NCI-H2196 treated with DMSO at 0.1 percent for 48 hours (cell line): ENCODE measurements around the gene PCBP3.

Experiments
- DNase-seq: peaks from one replicate; lab custom pipeline; 2025; ENCODE audit not compliant: unreplicated experiment; lab: John Stamatoyannopoulos, UW

Gene PCBP3

GRCh38 chr21:45856442-45856841 is 212.9 kb downstream of the PCBP3 start:
- DNase-seq = no peak

- no peak for DNase-seq
These were observed 213.4 kb downstream of the PCBP3 start for GRCh38 chr21:45856906-45857305.

DNA sequence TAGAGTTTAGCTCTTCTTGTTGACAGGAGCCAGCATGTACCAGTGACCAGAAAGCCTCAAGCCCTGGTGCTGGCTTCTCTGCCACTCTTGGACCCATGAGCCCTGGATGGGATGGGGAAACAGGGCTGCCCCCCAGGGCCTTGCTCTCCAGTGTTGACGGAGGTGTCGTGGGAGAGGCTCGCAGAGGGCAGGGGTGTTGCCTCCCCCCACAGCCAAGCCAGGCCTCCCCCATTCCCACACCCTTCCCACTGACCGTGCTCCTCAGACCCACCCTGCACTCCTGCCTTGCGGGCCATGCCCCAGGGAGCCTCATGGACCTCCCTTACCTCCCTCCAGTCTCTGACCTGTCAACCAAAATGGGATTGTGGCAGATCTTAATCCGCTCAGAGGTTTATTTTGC is 214.2 kb downstream of the PCBP3 start:
- no peak for DNase-seq

- DNase-seq = no peak
These were observed 214.7 kb downstream of the PCBP3 start for GRCh38 chr21:45858180-45858579.

DNA sequence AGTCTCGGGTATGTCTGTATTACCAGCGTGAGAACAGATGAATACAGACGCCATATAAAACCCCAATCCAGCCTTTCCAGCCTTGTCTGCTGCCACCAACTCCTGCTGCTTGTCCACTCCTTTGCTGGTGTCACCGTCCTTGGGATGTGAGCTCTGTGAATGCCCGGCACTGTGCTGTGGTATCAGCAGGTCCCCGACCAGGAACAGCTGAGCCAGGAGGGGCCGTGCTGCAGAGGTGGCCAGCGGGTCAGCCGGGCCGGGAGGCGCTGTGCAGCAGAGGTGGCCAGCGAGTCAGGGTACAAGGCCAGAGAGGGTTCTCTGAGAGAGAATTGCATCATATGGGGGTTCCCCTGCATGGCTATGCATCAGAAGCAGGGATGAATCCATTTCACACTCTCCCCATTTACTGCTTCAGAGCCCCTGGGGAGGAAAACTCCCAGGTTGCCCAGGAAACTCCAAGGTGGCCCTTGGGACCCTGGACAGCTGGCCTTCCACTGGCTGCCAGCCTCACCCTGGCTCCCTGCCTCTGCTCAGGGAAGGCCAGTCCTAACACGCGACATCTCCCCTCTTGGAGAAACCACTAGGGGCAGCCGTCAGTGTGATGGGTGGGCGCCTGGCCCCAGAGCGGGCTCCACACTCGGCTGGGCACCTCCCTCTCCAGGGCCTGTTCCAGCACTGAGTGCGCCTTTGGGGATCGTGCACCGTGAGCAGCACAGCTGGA is 215.7 kb downstream of the PCBP3 start:
- no peak for DNase-seq

GRCh38 chr21:45859762-45860357 is 216.3 kb downstream of the PCBP3 start:
- no peak for DNase-seq

GRCh38 chr21:45860493-45861155 is 217.1 kb downstream of the PCBP3 start:
- no peak for DNase-seq

GRCh38 chr21:45861156-45861870 is 217.8 kb downstream of the PCBP3 start:
- no peak for DNase-seq

- no peak for DNase-seq
These were observed 219.2 kb downstream of the PCBP3 start for GRCh38 chr21:45862543-45863207.

DNA sequence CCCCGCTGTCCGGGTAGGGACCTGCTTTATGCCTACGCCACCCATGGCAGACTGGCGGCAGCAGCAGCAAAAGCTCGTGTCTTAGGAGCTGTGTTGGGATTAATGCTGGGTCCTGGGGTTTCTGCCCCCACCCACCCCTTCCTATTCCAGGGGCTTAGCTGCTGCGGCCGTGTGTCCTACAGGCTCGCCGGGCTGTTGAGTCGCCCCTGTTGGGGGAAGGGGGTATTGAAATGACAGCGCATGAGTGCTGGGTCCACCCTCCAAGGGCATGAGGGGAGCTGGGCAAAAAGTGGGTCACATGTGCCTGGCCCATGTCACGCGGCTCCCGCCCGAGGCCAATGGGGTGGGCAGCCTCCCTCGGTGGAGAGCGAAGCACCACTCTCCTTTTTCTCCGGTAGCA is 219.7 kb downstream of the PCBP3 start:
- no peak for DNase-seq

DNA sequence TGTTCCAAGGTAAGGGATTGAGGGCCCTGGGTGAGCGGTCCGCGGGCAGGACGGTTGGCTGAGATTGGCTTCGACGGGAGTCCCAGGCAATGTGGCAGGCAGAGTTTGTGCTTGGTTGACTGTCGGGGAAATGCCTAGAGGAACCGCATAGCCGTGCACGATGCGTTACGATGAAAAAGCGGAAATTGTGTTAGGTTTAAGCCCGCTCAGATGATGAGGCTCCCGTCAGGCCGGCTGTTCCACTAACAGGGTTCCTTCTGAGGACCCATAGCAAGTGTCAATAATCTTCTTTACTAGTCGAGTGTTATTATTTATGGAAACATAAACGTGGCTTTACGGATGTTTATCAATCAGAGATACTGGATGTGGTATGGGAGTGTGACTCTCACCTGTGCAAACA is 220.2 kb downstream of the PCBP3 start:
- no peak for DNase-seq

- DNase-seq = no peak
These were observed 220.9 kb downstream of the PCBP3 start for GRCh38 chr21:45864436-45864835.

GRCh38 chr21:45865106-45865835 is 221.7 kb downstream of the PCBP3 start:
- no peak for DNase-seq

- DNase-seq = no peak
These were observed 223.0 kb downstream of the PCBP3 start for GRCh38 chr21:45866551-45866950.

DNA sequence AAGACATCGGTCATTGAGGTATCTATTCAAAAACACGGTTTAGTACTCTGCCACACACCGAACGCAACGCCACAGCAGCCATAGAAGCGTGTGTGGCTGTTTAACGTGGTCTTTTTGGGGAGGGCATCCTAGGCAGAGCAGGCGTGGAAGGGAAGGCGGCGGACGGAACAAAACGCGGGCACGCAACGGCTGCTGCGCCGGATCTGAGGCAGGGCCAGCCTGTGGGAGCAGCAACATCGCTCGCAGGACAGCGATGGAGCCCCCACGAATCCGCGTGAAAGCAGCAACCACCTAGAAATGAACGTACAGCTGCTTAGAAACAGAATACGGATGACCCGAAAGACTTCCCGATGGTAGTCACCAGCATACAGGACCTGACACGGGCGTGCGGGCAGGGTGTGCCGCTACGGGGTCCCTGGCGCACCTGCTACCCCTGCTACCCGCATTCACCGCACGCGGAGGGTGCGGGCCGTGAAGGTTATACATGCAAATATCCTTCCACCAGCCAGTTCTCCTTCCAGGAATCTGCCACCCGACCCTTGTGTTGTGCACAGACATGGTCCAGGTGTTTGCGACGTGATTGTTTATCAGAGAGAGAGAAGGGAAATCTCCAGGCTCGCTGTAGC is 223.6 kb downstream of the PCBP3 start:
- DNase-seq = no peak

GRCh38 chr21:45867671-45868081 is 224.2 kb downstream of the PCBP3 start:
- DNase-seq = no peak

- no peak for DNase-seq
These were observed 224.6 kb downstream of the PCBP3 start for GRCh38 chr21:45868086-45868485.

GRCh38 chr21:45868488-45868887 is 225.0 kb downstream of the PCBP3 start:
- DNase-seq = no peak

DNA sequence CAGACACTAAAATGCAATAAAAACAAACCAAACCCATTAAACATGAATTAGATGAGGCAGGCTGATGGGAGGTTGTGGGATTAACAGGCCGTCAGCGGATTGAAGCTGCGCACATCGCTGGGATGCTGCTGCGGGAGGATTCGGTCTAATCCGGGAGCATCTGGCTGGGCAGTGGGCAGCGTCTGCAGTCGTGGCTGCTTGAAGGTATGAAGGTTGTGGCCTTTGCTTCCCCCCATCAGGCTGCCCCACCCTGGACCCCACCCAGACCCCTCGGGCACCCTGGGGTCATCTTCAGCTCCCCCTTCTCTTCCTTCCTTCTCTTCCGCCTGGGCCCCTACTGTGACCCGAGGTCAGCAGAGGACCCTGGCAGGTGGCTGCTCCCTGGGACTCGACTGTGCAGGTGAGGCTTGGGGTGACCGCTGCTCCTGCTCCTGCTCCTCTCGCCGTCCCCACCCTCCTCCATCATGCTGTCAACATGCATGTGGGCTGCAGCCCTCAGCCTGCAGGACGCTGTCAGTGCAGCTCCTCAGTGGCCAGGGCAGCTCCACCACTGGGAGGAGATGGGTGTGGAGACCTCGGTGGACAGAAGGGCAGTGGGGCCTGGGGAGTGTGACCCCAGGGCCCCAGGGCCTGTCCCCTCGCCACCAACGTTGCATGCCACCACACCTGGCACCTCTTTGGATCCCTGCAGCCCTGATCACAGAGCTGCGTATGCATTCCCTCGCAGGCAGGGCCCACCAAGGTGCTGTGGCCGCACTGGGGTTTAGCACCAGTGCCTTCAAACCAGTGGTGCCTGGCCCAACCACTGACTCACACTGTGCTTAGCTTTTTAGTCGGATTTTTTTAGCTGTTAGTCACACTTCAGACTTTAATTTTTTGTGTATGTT is 225.8 kb downstream of the PCBP3 start:
- no peak for DNase-seq
